Measurements from ENCODE around the gene CALN1.
"Not testable (repeated sequence)": the region's sequence is repeated elsewhere in the genome, so short reads cannot be mapped to it uniquely, and the experiment has no call there.

Gene CALN1

DNA sequence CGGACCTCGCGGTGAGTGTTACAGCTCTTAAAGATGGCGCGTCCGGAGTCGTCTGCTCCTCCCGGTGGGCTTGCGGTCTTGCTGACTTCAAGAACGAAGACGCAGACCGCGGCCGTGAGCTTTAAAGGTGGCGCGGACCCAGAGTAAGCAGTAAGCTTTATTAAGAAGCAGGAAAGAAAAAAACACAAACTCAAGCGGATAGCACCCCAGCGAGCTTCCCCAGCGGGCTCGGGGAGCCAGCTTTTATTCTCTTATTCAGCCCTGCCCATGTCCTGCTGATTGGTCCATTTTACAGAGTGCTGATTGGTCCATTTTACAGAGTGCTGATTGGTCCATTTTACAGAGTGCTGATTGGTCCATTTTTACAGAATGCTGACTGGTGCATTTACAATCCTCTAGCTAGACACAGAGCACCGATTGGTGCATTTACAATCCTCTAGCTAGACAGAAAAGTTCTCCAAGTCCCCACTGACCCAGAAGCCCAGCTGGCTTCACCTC, at the start of gene CALN1:
Gene CALN1, minus strand, starts transcription at position 218 of the 498 bp plus-strand sequence.
- not testable (repeated sequence) for H3F3A ChIP-seq (ENCODE audit: insufficient read depth, low read length); H3K4me1 ChIP-seq (ENCODE audit: low read length); H4K20me1 ChIP-seq (ENCODE audit: insufficient read depth, low read length); H3K4me2 ChIP-seq (ENCODE audit: low read depth, low read length); H3K9ac ChIP-seq (ENCODE audit: low read length); H3K27me3 ChIP-seq (replicated peaks; ENCODE audit: insufficient read depth, low read length); H3K79me2 ChIP-seq (ENCODE audit: low read length); H3K27ac ChIP-seq (ENCODE audit: low read length); H3K36me3 ChIP-seq (replicated peaks; ENCODE audit: insufficient read depth, low read length); H3K9me3 ChIP-seq (replicated peaks; ENCODE audit: insufficient read depth, low read length); H3K9me2 ChIP-seq (replicated peaks; ENCODE audit: insufficient read depth, low read length); H2AFZ ChIP-seq (ENCODE audit: low read length); H3K4me3 ChIP-seq (ENCODE audit: low read length); DNase-seq

GRCh38 chr7:72453471-72453870, 41.3 kb upstream of the CALN1 start:
- H3K9ac ChIP-seq (ENCODE audit: low read length) = no peak overlapping the region
- no peaks in the 10 kb centered on the region for H3K9me3 ChIP-seq (replicated peaks; ENCODE audit: insufficient read depth, low read length)
- H3F3A ChIP-seq (ENCODE audit: insufficient read depth, low read length) = no peaks in the 10 kb centered on the region
- H4K20me1 ChIP-seq (ENCODE audit: insufficient read depth, low read length) = no peaks in the 10 kb centered on the region
- no peaks in the 10 kb centered on the region for H3K27me3 ChIP-seq (replicated peaks; ENCODE audit: insufficient read depth, low read length)
- DNase-seq = no peak
- H2AFZ ChIP-seq (ENCODE audit: low read length) = no peak overlapping the region
- H3K4me1 ChIP-seq (ENCODE audit: low read length) = no peaks in the 10 kb centered on the region
- no peak overlapping the region for H3K4me3 ChIP-seq (ENCODE audit: low read length)
- no peak overlapping the region for H3K27ac ChIP-seq (ENCODE audit: low read length)
- H3K4me2 ChIP-seq (ENCODE audit: low read depth, low read length) = no peak overlapping the region
- no peaks in the 10 kb centered on the region for H3K79me2 ChIP-seq (ENCODE audit: low read length)
- no peaks in the 10 kb centered on the region for H3K9me2 ChIP-seq (replicated peaks; ENCODE audit: insufficient read depth, low read length)
- no peak for TF ChIP-seq EZH2phosphoT487 (IDR thresholded peaks at IDR 0.05; ENCODE audit: low read length)
- no peak for TF ChIP-seq EZH2 (optimal IDR thresholded peaks at IDR 0.05; ENCODE audit: low read depth, low read length)
- no peak for TF ChIP-seq CTCF (IDR thresholded peaks at IDR 0.05; ENCODE audit: low read length)
- H3K36me3 ChIP-seq (replicated peaks; ENCODE audit: insufficient read depth, low read length) = no peaks in the 10 kb centered on the region

DNA sequence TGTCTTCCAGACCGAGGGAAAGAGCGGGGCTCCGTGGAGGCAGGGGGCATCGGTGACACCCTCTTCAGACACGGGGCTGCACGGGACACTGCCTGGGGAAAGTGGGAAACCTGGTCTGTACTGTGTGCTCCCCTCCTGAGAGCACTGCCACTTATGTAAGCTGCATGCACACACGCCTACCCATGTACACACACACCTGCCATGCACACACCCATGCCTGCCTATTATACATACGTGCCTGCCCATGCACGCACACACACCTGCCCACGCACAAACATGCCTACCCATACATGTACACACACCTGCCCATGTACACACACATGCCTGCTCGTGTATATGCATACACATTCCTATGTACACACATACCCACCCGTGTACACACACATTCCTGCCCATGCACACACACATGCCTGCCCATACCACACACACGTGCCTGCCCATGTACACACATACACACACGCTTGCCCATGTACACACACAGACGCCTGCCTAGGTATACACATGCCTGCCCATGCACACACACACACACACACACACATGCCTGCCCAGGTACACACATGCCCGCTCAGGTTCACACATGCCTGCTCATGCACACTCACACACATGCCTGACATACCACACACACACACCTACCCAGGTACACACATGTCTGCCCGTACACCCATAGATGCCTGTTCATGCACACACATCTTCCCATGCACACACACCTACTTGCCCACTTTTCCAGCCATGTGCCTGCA, 35.5 kb upstream of the CALN1 start:
- H2AFZ ChIP-seq (ENCODE audit: low read length) = no peak overlapping the region
- H4K20me1 ChIP-seq (ENCODE audit: insufficient read depth, low read length) = no peaks in the 10 kb centered on the region
- H3K9me2 ChIP-seq (replicated peaks; ENCODE audit: insufficient read depth, low read length) = no peaks in the 10 kb centered on the region
- no peak overlapping the region for H3K4me3 ChIP-seq (ENCODE audit: low read length)
- no peak overlapping the region for H3K9ac ChIP-seq (ENCODE audit: low read length)
- no peak overlapping the region for H3K4me2 ChIP-seq (ENCODE audit: low read depth, low read length)
- no peaks in the 10 kb centered on the region for H3K27me3 ChIP-seq (replicated peaks; ENCODE audit: insufficient read depth, low read length)
- no peaks in the 10 kb centered on the region for H3K9me3 ChIP-seq (replicated peaks; ENCODE audit: insufficient read depth, low read length)
- no peak for DNase-seq
- H3F3A ChIP-seq (ENCODE audit: insufficient read depth, low read length) = no peaks in the 10 kb centered on the region
- H3K27ac ChIP-seq (ENCODE audit: low read length) = no peak overlapping the region
- no peaks in the 10 kb centered on the region for H3K4me1 ChIP-seq (ENCODE audit: low read length)
- H3K36me3 ChIP-seq (replicated peaks; ENCODE audit: insufficient read depth, low read length) = no peaks in the 10 kb centered on the region
- no peaks in the 10 kb centered on the region for H3K79me2 ChIP-seq (ENCODE audit: low read length)
- TF ChIP-seq EZH2phosphoT487 (IDR thresholded peaks at IDR 0.05; ENCODE audit: low read length) (no peak), CTCF (IDR thresholded peaks at IDR 0.05; ENCODE audit: low read length) (no peak), EZH2 (optimal IDR thresholded peaks at IDR 0.05; ENCODE audit: low read depth, low read length) (no peak)
